Epithelial cell of esophagus (primary cell): ENCODE data around the gene EXTL1.

ENCODE experiments used
- DNase-seq: peaks from one replicate; pipeline ENCODE4 v3.0.0; 2010; ENCODE audit warnings: low read depth
- H3K4me3 ChIP-seq: 2 replicates; pipeline ENCODE4 v1.5.1; 2011; ENCODE audit warnings: mild to moderate bottlenecking, low read length, control low read depth
- TF ChIP-seq, protein P1 (sequence below): IDR thresholded peaks from 2 replicates; pipeline ENCODE4 v1.5.1; 2011; ENCODE audit warnings: low read depth, mild to moderate bottlenecking, low read length, control low read depth, inconsistent platforms; ENCODE audit not compliant: insufficient read depth; ENCODE audit errors: missing control alignments

Gene EXTL1

GRCh38 chr1:26017606-26018005 is 4.0 kb upstream of the EXTL1 start:
- DNase-seq: no peak
- no peak overlapping the region for H3K4me3 ChIP-seq
- TF ChIP-seq, protein P1, sequence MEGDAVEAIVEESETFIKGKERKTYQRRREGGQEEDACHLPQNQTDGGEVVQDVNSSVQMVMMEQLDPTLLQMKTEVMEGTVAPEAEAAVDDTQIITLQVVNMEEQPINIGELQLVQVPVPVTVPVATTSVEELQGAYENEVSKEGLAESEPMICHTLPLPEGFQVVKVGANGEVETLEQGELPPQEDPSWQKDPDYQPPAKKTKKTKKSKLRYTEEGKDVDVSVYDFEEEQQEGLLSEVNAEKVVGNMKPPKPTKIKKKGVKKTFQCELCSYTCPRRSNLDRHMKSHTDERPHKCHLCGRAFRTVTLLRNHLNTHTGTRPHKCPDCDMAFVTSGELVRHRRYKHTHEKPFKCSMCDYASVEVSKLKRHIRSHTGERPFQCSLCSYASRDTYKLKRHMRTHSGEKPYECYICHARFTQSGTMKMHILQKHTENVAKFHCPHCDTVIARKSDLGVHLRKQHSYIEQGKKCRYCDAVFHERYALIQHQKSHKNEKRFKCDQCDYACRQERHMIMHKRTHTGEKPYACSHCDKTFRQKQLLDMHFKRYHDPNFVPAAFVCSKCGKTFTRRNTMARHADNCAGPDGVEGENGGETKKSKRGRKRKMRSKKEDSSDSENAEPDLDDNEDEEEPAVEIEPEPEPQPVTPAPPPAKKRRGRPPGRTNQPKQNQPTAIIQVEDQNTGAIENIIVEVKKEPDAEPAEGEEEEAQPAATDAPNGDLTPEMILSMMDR: no peak

DNA sequence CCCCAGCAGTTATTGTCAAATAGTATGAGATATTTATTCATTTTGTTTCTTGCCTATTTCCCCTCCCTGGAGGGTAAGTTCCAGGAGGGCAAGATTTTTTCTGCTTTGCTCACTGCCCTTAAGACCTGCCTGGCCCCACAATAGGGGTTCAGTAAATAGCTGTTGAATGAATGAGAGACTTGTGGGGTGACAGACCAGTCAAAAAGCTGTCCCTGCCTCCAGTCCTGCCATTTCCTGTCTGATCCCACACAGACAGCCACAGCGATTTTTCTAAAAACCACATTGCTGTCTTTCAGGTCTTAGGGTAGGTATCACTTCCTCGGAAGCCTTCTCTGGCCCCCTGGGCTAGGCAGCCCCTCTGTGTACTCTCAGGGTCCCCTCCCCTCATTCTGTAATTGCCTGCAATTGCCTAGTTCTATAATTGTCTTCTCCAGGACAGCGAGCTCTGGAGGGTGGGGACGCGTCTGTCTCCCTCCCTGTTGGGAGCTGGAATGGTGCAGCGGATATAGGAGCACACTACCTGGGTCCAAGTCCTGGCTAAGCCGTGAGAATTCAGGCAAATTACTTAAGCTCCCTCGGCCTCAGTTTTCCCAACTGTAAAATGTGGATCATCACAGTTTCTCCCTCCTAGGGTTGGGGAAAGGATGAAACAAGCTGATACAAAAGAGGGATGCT is 1.8 kb upstream of the EXTL1 start:
- H3K4me3 ChIP-seq: no peak overlapping the region
- TF ChIP-seq, protein P1: no peak
- DNase-seq: peak; percentile 30

DNA sequence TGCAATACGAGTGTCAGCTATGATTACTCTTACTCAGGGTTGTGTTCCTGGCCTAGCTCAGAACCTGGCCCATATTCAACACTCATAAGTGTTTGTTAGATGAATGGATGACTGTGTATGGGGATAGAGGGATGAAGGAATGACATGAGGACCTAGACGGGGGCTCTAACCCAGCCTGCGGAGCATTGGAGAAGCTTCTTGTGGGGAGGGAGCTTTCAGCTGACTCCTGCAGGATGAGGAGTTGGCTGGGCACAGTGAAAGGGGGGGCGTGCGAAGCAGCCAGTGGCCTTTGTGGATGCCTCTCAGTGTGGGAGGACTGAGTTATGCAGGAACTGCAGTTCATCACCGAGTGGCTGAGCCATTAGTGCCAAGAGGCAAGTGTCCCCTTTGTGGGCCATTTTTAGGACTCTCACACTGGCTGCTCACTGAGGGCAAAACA is 1.2 kb upstream of the EXTL1 start:
- no peak overlapping the region for H3K4me3 ChIP-seq
- no peak for DNase-seq
- TF ChIP-seq, protein P1: no peak

DNA sequence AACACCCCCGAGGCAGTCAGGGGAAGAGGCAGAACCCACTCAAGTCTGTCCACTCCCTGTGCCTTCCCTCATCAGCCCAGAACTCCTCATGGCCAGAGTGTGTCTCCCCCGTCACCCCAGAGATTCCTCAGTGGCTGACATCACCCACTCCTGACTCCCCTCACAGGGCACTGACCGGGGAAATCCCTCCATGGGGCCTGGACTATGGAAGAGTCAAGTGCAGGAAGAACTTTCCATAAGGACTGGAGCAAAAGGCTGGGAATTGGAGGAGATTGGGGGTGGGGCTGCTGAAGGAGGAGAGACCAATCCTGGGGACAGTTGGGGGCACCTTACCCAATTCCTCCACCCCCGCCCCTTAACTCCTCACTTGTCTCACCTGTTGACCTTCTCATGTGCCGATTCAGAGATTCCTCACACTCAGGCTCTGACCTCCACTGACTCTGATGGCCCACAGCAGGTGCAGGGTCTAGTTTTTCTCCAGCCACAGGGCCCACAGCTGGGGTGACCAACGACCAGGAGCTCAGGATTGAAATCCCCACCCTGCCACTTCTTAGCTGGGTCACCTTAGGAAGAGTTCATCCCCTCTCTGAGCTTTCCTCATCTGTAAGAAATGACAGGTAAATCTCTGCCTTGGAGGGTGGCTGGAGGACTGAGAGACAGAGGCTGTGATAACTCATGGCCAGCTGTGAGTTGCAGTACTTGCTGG is 481 bp upstream of the EXTL1 start:
- no peak for DNase-seq
- TF ChIP-seq, protein P1: no peak
- H3K4me3 ChIP-seq: no peak overlapping the region

DNA sequence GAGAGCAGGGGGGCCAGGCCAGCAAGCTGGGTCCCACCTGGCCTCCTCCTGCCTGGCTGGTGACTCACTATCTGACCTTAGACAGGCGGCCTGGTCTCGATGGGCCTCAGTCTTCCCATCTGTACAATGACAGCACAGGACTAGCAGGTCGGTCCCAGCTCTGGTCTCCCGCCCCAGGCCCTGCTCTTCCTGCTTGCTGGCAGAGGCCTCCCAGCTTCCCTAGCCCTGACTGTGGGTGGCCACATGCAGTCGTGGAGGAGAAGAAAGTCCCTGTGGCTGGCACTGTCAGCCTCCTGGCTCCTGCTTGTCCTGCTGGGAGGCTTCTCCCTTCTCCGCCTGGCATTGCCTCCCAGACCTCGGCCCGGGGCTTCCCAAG is 817 bp downstream of the EXTL1 start:
- DNase-seq: no peak
- H3K4me3 ChIP-seq: no peak overlapping the region
- TF ChIP-seq, protein P1: no peak

- TF ChIP-seq, protein P1: no peak
- DNase-seq: no peak
- no peak overlapping the region for H3K4me3 ChIP-seq
These were observed 1.4 kb downstream of the EXTL1 start for GRCh38 chr1:26023009-26023408.
